ENCODE data around the gene ZNF248.
"Not testable (repeated sequence)": the region's sequence is repeated elsewhere in the genome, so short reads cannot be mapped to it uniquely, and the experiment has no call there.

The ZNF248 gene

GRCh38 chr10:37857287-37858211 lies at the start of gene ZNF248:
ZNF248 (minus strand) TSS chr10:37857610; CDS start chr10:37856310, 1,300 bp downstream.
- peak; percentile 91 to 97 for DNase-seq

GRCh38 chr10:37906382-37906781 lies 49.0 kb upstream of the ZNF248 start:
- DNase-seq: no peak

- no peak for DNase-seq
These were observed 39.0 kb upstream of the ZNF248 start for GRCh38 chr10:37896436-37896835.

- no peak for DNase-seq
These were observed 38.3 kb upstream of the ZNF248 start for GRCh38 chr10:37895674-37896073.

- no peak for DNase-seq
These were observed 28.4 kb upstream of the ZNF248 start for GRCh38 chr10:37885850-37886249.

GRCh38 chr10:37872955-37873354 lies 15.5 kb upstream of the ZNF248 start:
- no peak for DNase-seq

- DNase-seq: no peak
These were observed 14.9 kb upstream of the ZNF248 start for GRCh38 chr10:37872283-37872682.

GRCh38 chr10:37871568-37872251 lies 14.3 kb upstream of the ZNF248 start:
- no peak for DNase-seq

- no peak for DNase-seq
These were observed 13.7 kb upstream of the ZNF248 start for GRCh38 chr10:37871143-37871542.

GRCh38 chr10:37868796-37869195 lies 11.4 kb upstream of the ZNF248 start:
- no peak for DNase-seq

- DNase-seq: no peak
These were observed 8.8 kb upstream of the ZNF248 start for GRCh38 chr10:37865957-37866803.

- no peak for DNase-seq
These were observed 7.9 kb upstream of the ZNF248 start for GRCh38 chr10:37865264-37865663.

GRCh38 chr10:37860494-37861190 lies 3.2 kb upstream of the ZNF248 start:
- DNase-seq: peak in 1 of 2 experiments; percentile 13

- not testable (repeated sequence) for DNase-seq
These were observed 1.9 kb upstream of the ZNF248 start for GRCh38 chr10:37859270-37859669.

- DNase-seq: no peak
These were observed 526 bp downstream of the ZNF248 start for GRCh38 chr10:37856881-37857286.

- no peak for DNase-seq
These were observed 1.8 kb downstream of the ZNF248 start for GRCh38 chr10:37855636-37856035.

GRCh38 chr10:37854626-37855025 lies 2.8 kb downstream of the ZNF248 start:
- no peak for DNase-seq

- no peak for DNase-seq
These were observed 12.8 kb downstream of the ZNF248 start for GRCh38 chr10:37844644-37845043.

GRCh38 chr10:37839243-37839642 lies 18.2 kb downstream of the ZNF248 start:
- no peak for DNase-seq

GRCh38 chr10:37831495-37832333 lies 25.7 kb downstream of the ZNF248 start:
- no peak for DNase-seq

- DNase-seq: no peak
These were observed 30.6 kb downstream of the ZNF248 start for GRCh38 chr10:37826806-37827205.
